Renal cortical epithelial cell (primary cell): ENCODE measurements around the gene TRPT1. TPM values are rescaled to one million over a fixed set of nuclear protein-coding genes. Genes with fewer than 3 reads are reported as not detected.

Experiments used
- DNase-seq: peaks from one replicate; pipeline ENCODE4 v3.0.0-alpha.2; 2011; ENCODE audit warnings: low read depth
- total RNA-seq: library from RNA; depleted of rRNA; stranded (reverse); fragments of >200 nt; gene quantifications from 2 replicates; pipeline ENCODE4 v1.2.3, GENCODE V29; 2014

Gene TRPT1, protein sequence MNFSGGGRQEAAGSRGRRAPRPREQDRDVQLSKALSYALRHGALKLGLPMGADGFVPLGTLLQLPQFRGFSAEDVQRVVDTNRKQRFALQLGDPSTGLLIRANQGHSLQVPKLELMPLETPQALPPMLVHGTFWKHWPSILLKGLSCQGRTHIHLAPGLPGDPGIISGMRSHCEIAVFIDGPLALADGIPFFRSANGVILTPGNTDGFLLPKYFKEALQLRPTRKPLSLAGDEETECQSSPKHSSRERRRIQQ
- 37.0 and 68.8 TPM in 2 replicates for total RNA-seq

DNA sequence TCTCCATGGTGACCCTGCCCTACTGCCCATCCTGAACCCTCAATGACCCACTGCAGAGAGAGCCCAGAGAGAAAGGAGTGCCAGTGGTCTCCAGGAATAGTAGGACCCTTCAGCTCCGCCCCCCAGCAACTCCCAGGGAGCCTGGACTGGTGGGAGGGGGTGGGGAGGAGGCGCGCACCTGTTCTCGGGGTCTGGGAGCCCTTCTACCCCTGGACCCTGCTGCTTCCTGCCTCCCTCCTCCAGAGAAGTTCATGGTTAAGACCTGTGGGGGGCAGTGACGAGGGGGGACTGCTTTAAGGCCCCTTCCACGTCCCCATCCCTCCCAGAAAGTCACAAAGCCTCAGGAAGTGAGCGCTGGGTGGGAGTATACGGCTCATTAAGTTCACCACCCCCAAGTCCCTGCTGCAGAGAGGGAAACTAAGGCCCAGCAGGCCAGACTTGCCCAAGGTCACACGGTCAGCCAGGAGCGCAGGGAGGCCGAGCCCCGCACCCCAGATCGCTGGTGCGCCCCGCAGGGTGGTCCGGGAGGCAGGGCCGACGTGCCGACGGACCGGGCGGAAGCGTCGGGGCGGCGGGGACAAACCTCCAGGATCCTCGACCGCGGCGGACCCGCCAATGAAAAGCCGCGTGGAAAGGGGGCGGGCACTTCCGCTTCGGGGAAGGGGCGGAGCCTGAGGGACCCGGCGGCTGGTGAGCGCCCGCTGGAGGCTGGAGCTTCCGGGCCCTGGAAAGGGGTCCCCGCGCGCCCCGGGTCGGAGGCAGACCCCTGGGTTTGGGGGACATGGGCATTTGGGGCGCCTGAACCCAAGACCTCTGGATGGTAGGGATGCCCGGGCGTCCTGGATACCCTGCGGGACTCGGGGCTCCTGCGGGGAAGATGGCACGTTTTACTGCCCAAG is at the start of gene TRPT1, which contains the start of gene NUDT22:
Gene TRPT1, minus strand, starts transcription at position 579 of the 899 bp plus-strand sequence. Its CDS starts 326 bp downstream, at position 253.
Gene NUDT22, plus strand, starts transcription at position 667 of the 899 bp plus-strand sequence. CDS start 379 bp downstream, outside the sequence.
- DNase-seq = peak; percentile 37

DNA sequence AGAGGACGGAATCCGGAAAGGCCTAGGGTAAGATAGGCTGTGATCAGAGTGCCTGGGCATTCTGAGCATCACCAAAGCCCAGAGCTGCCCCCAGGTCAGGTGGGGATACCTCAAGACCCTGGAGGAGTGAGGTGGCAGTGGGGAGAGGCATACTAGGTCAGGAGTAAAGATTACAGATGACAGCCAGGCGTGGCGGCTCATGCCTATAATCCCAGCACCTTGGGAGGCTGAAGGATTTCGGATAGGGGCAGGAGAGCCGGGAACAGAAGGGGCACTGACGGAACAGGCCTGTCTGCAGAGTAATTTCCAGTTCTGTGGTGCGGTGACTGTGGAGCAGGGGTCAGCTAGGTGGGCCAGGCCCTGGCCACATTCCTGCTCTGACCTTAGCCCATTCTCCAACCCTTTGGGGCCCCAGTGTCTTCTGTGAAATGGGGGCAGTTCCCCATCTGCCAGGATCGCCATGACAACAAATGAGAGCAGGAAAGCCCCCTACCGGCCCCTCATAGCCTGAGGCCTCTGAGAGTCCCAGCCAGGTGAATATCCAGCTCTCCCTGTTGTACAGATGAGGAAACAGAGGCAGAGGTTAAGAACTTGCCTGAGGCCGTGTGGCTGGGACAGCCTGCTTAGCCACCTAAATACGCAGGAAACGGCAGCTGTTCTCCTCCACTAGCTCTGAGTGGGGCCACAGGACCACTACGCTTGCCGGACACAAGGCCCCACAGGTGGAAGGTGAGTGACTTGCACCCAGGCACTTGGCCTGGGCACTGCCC is 49.2 kb upstream of the TRPT1 start:
- no peak for DNase-seq

DNA sequence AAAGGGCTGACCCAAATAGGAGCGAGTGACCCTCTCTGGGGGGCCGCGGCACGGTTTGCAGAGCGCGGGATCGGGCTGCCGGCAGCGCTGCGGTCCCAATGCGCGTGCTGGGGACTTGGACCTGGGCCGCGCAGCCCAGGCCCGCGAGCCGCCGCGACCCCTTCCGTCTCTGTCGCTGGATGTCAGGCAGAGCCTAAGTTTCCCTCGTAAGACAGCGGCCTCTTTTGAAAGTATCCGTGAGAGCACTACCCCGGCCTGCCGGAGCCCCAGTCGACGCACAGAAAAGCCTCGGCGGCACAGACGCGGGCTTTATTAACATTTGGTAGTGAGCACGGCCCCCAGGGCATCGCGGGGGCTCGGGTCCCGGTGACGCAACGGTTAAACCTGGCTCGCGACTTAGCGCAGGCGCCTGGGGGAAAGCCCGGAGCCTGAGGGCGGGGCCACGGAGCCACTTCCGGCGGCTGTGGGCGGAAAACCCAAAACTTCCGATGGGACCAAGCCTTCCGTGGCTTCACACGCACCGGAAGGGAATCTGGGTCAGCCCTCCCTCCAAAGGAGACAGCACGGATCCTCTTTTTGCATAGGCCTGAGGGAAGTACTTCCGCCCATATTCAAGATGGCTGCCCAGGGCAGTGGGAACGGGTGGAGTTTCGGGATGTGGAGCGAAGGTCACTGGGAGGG is 43.7 kb upstream of the TRPT1 start:
- DNase-seq = peak; percentile 99

DNA sequence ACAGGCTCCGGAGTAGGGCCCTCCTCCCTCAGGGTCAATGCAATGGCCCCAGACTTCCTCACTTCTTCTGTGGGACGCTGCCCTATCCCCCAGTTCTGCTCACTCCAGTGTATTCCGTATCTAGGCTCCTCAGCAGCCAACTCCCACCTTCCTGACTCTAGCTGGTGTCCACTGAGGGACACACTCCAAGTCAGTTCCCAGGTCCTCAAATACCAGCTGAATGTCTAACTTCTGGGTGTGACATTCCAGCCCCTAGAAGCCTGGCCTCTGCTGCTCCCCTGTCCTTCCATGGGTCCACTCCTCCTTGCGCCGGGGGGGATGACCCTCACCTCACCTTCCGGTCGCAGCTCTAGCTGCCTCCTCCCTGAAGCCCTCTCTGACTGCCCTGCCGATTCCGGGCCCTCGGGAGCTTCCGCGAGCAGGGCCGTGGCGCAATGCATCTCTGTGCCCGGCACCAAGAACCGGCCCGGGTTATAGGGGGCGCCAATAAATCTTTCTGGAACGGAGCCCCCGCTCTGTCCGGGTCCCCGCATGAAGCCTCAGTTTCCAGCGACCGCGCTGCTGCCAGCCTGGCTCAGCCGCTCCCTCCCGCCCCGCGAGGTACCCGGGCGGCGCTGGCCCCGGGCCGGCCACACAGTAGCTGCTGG is 43.0 kb upstream of the TRPT1 start:
- peak; percentile 16 for DNase-seq

DNA sequence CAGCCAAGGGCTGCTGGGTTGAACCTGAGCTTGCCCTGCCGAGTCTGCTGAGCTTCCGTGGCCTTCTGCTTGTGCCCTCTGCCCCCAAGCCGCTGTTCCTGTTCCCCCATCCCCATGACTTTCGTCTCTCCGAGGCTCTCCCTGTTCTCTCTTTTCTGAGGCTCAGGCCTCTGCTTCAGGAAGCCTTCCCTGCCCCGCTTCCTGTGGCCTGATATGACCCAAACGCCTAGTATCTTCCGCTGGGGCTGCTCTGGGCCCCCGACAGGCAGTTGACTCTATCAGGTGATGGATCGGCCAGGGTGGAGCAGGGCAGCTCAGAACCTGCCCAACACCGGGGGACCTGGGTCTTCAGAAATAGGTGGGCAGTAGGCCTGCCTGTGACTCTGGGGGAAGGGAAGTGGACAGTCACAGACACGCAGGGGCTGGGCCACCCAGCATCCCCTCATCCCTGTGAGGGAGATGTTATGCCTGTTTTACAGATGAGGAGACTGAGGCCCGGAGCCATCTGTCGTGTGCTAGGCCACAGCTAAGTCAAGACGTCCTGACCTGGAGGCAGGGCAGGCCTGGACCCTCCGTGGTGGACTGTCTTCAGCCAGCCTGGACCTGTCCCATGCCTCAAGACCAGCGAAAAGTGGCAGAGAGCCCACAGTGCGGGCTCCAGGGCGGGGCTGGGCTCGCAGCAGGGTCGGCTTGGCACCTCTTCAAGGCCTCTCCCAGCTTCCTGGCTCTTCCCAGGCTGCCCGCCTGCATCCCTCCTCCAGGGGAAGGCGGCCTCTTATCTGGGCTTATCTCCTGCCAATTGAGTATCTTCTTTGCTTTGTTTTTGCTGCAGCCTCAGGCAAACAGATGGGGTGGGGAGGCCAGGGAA is 42.3 kb upstream of the TRPT1 start:
- no peak for DNase-seq

DNA sequence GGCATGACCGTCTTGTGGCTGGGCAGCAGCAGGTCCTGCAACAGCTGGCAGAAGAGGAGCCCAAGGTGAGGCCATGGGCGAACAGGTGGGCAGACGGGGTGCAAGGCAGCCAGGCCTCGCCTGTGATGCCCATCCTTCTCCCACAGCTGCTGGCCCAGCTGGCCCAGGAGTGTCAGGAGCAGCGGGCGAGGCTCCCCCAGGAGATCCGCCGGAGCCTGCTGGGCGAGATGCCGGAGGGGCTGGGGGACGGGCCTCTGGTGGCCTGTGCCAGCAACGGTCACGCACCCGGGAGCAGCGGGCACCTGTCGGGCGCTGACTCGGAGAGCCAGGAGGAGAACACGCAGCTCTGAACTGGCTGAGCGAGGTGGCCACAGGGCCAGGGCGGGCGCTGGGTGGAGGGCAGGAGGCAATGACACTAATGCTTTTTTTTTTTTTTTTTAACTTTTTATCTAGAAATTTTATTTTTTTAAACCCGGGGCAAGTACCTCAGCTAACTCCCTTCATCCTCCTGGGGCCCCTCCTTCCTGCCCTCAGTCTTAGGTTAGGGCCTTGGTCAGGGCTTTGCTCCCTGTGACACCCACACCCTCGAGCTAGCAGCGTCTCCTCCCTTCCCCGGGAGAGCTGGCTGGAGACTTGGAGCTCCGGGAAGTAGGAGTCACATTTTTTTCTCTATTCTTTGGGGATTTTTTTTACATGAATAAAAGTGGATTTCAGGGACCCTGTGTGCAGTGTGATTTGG is 41.4 kb upstream of the TRPT1 start:
- no peak for DNase-seq

DNA sequence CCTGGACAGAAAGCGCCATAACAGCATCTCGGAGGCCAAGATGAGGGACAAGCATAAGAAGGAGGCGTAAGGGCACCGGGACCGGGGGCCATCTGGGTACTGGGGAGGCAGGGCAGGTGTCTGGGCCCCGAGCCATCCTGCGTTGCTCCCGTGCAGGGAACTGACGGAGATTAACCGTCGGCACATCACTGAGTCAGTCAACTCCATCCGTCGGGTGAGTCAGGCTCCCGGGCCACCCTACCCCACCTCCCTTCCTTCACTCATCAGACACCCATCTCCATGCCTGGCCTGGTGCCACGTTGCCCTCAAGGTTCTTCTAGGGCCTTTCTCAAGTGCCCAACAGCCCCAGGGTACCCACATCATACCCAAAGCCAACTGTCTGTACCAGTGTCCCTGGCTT is 40.4 kb upstream of the TRPT1 start:
- DNase-seq = no peak

DNA sequence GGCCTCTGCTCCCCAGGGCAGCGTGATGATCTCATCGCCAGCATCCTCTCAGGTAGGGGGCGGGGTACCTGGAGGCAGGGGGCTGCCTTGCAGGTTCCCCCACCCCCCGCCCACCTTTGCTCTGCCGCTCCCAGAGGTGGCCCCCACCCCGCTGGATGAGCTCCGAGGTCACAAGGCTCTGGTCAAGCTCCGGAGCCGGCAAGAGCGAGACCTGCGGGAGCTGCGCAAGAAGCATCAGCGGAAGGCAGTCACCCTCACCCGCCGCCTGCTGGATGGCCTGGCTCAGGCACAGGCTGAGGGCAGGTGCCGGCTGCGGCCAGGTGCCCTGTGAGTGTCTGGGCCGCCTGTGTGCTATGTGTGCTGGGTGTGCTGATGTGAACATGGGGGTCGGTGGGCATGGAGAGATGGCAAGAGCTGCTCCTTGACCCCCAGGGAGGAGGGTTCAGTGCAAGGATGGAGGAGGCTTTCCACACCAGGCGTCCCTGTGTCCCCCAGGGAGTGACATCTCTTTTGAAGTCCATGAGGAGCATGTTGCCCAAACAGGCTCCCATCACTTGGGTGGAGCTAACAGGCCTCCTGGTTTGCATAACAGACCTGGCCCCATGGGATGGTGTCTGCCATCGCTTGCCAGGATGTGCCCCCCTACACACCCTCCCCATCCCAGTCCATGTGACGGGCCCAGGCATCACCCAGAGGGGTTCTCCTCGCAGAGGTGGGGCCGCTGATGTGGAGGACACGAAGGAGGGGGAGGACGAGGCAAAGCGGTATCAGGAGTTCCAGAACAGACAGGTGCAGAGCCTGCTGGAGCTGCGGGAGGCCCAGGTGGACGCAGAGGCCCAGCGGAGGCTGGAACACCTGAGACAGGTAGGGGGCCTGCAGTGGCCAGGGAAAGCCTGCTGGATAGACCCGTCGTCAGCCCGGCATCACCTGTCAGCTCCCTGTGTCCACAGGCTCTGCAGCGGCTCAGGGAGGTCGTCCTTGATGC is 39.5 kb upstream of the TRPT1 start:
- DNase-seq = no peak

DNA sequence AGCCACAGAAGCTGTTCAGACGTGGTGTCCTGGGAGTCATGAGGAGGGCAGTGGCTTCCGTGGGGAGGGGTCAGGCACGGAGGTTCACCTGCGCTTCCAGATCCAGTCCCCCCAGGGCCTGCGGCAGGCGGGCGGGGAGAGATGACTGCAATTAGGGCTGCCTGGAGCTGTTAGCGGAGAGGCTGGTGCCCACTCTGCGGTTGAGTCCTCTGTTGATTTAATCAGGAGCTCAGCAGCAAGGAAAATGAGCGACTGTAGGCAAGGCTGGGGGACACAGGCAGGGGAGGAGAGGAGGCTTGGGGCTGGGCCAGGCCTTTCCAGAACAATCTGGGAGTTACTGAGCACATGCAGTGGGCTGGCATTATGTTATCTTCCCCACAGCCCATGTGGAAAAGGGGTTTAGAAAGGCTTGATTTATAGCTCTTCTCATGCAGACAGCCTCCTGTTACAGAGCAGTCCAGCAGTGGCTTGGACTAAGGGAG is 38.4 kb upstream of the TRPT1 start:
- no peak for DNase-seq

DNA sequence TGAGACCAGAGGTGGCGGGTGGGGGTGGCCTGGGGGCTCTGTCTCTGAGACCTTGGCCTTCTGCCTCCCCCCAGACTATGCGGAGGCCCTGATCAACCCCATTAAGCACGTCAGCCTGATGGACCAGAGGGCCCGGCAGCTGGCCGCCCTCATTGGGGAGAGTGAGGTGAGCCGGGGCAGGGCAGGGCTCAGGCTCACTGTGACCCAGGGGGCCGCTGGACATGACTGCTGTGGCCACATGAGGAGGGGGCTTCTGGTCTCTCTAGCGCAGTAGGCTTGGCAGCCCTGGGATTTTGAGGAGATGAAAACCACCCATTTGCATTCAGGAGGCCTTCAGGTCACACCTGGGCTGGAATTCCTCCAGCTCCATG is 37.9 kb upstream of the TRPT1 start:
- DNase-seq = no peak

DNA sequence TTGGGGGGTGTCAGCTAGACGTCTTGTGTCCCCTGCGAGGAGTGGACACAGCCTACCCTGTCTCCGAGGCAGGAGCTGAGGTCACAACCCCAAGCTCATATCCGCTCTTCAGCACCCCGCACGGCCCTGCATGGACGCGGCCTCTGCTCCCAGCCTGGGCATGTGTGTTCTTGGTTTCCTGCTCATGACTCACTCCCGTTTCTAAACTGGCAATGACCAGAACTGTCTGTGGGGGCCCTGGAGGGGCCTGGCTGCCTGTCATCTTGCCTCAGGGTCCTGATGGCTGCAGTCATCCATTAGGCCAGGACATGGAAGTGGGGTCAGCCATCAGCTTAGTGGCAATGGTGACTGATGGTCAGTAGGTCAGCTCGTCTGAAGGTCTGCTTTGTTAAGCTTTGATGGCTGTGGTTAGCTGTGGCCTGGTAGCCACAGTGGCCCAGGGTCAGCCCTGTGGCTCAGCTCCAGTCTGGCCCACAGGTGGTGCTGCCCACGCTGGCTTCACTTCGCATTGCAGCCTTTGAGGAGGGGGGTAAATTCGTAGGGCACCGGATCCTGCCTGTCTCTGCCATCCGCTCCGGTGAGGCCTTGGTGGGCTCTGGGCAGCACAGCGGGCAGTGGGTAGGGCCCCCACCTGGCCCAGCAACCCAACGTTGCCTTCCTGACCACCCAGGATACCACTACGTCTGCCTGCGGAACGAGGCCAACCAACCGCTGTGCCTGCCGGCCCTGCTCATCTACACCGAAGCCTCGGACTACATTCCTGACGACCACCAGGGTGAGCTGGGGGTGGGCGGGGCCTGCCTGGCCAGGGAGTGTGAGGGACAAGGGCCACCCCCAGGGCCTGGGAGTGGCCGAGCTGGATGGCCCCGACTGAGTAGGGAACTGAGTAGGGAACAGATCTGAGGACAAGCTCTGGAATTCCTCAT is 37.3 kb upstream of the TRPT1 start:
- DNase-seq = peak; percentile 13

DNA sequence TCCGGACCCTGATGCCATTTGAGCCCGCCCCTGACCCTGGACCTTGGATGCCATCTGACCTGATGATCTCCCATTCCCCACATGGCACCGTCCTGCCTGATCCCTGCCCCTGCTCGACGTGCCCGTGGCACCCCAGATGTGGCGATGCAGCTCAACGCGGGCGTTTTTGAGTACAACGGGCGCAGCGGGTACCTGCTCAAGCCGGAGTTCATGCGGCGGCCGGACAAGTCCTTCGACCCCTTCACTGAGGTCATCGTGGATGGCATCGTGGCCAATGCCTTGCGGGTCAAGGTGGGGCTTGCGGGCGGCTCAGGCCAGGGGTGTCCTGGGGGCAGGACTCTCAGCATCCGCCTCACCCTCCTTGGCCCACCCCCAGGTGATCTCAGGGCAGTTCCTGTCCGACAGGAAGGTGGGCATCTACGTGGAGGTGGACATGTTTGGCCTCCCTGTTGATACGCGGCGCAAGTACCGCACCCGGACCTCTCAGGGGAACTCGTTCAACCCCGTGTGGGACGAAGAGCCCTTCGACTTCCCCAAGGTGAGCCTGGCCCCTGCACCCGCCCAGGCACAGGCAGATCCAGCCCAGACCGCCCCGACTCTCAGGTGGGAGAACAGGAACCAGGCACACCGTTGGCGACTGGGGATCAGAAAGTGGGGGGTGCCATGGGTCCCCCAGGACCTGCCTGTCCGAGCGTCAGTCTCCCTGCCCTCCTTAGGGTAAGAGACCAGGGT is 36.5 kb upstream of the TRPT1 start:
- DNase-seq = no peak

DNA sequence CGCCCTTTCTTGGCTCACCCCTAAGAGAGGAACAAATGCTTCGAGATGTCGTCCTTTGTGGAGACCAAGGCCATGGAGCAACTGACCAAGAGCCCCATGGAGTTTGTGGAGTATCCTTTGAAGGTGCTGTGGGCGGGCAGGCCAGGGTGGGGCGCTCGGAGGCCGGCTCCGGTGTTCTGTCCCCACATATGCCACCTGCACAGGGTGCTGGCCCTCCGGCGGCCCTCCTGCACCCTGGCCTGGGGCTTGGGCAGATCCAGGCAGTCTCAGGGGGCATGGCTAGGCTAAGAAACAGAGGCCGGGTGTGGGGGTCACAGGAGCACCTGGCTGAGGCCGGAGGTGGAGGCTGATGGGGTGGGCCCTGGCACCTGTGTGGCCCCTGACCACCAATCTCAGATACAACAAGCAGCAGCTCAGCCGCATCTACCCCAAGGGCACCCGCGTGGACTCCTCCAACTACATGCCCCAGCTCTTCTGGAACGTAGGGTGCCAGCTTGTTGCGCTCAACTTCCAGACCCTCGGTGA is 35.6 kb upstream of the TRPT1 start:
- DNase-seq = no peak

DNA sequence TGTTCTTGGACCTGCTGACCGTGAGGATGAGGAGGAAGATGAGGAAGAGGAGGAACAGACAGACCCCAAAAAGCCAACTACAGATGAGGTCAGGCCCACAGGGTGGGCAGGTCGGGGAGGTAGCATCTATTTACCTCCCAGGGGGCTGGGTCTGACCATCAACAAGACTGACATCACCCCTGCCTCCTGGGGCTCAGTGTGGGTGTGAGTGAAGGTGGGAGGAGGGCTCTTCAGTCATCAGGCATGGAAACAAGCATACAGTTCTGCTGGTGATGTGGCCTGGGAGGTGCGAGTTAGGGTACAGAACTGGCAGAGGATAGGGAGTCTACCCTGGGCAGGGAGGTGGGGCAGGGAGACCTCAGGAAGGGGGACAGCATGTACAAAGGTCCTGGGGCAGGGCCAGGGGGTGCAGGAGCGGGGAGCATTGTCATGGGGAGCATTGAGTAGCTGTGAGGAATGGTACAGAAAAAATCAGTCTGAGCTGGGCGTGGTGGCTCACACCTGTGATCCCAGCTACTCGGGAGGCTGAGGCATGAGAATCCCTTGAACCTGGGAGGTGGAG is 34.2 kb upstream of the TRPT1 start:
- DNase-seq = no peak

DNA sequence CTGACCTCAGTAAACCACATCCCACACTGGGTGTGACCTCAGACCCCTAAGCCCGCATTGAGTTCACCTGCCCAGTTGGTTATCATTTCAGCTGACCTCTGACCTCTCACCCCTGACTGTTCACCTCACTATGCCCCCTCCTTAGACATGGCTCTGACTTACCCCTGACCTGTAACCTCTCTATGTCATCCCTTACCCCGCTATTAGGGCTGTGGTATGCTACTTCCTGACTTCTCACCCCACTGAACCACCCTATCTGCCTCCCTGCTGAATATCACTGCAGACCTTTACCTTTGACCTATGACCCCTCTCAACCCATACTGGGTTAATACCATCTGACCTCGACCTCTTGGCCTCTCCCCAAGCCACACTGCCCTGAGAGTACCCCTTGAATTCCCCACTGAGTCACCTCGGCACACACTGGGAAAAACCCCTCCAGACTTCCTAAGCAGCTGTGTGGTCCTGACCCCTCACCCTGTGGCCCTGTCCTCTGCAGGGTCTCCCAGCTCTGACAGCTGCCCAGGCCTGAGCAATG is 33.6 kb upstream of the TRPT1 start:
- no peak for DNase-seq
